GM19467 (cell line): ENCODE results near the gene LAMA1.
"Not testable (repeated sequence)": the region's sequence is repeated elsewhere in the genome, so short reads cannot be mapped to it uniquely, and the experiment has no call there.

Experiments used
- ATAC-seq: cut with Tn5 transposase; IDR thresholded peaks from one replicate; pipeline ENCODE4 v1.9.1; 2021; ENCODE audit warnings: mild to moderate bottlenecking, moderate library complexity; ENCODE audit not compliant: unreplicated experiment

Gene LAMA1

GRCh38 chr18:7117390-7118355 is at the start of gene LAMA1:
LAMA1 (minus strand) TSS chr18:7117797; CDS start chr18:7117720, 77 bp downstream.
- no peak for ATAC-seq

DNA sequence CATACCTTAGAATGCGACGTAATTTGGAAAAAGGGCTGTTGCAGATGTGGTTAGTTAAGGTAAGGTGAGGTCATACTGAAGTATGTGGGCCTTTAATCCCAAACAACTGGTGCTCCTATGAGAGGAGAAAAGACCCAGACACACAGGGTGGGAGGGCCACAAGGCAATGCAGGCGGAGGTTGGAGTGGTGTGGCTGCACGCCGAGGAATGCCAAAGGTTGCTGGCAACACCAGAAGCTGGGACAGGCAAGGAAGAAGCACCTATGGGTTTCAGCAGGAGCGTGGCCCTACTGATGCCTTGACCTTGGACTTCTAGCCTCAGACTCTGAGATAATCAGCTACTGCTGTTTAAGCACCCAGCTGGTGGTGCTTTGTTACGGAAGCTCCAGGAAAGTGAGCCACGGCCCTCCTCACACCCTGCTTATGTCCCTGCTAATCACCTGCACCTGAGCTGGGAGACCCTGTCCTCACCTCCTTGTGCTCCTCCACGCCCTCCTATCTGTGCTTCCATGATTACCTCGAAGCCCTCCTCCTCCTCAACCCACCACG is 48.3 kb upstream of the LAMA1 start:
- no peak for ATAC-seq

- ATAC-seq = no peak
Measured at GRCh38 chr18:7164323-7165004, 46.9 kb upstream of the LAMA1 start.

DNA sequence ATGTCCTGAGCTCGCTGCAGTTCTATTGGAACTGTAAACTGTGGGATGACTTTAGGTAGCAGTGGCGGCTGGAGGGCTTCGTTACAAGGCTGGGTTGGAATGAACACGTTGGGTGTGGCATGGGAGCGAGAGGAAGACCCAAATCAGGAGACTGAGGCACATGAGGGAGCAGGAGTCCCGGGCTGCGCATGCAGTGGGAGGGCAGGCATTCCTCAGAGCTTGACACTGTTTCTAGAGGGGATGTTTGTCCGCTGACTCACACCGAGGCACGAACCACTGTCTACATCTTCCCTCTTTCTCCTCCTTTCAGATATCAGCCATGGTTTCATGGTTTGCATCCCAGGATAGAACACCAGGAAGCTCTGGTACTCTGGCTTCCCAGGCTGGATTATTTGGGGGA is 40.6 kb upstream of the LAMA1 start:
- ATAC-seq = no peak

DNA sequence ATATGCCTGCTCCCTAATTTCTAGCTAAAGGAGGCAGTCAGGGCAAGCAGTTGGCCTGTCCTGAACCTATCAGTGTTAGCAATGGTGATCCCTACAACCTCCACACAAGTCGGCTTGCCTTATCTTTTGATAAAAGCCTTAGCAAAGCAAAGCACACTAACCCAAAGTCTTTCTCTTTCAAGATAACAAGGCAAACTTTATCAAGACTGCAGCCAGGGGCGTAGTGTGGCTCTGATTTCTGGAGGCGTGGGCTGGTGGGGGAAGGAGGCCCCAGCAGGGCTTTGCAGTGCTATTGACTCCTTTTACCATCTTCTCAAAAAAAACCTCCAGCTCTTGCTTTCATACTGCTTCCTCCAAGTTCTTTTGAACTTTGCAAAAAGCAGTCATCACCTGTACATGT is 40.2 kb upstream of the LAMA1 start:
- ATAC-seq = no peak

DNA sequence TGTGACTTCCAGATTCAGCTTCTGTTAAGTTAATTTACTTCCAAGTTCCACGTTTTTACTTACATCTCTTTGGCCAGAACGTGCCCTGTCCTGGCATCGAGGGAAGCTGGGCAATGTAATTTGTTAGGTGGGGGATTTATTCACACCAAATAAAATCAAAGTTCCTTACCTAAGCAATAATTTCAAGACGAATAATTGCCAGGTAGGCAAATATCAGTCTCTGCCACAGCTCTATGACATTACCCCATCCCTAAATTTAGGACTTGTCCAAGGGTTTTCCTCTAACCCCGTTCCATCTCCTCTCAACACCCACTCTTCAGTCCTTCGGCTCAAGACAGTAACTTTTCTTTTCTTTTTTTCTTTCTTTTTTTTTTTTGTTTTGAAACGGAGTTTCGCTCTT is 38.3 kb upstream of the LAMA1 start:
- ATAC-seq = no peak

GRCh38 chr18:7155092-7155491 is 37.5 kb upstream of the LAMA1 start:
- no peak for ATAC-seq

DNA sequence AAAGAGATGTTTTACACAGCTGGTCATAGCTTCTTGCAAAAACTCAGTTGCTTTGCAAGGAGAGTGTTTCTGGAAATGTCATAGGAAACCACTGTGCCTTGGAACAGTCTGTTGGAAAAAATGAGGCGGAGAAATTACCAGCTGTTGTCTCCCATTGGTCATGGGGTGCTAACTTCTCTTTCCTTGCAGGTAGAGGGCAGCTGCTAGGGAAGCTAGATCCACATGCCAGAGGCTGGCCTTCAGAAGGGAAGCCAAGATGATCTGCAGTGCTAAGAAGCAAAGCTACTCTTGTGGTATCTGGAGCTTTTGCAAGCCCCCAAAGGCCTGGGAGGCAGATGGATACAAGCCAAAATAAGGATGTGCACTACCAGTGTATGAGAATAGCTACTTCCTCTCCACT is 34.8 kb upstream of the LAMA1 start:
- no peak for ATAC-seq

GRCh38 chr18:7147399-7147798 is 29.8 kb upstream of the LAMA1 start:
- no peak for ATAC-seq

- no peak for ATAC-seq
Measured at GRCh38 chr18:7146067-7146466, 28.5 kb upstream of the LAMA1 start.

DNA sequence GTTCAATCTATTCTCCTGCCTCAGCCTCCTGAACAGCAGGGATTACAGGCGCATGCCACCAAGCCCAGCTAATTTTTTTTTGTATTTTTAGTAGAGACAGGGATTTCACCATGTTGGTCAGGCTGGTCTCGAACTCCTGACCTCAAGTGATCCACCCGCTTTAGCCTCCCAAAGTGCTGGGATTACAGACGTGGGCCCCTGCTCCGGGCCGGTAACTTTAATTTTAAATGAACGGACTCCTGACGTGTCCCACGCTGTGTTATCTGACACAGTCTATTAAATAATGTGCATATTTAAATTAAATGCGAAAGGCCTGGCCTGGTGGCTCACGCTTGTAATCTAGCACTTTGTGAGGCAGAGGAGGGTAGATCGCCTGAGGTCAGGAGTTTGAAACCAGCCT is 27.3 kb upstream of the LAMA1 start:
- not testable (repeated sequence) for ATAC-seq

DNA sequence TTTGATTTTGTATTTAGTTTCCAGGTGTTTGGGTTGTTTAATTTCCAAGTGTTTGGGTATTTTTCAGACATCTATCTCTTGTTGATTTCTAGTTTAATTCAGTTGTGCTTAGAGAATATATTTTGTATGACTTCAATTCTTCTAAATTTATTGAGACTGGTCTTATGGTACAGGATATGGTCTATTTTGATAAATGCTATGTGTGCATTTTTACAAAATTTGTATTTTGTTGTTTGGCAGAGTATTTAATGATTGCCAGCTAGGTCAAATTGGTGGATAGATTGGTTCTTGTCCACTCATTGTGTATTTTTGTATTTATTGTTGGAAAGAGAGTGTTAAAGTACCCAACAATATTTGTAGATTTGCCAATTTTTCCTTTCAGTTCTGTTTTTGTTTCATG is 23.7 kb upstream of the LAMA1 start:
- ATAC-seq = no peak

DNA sequence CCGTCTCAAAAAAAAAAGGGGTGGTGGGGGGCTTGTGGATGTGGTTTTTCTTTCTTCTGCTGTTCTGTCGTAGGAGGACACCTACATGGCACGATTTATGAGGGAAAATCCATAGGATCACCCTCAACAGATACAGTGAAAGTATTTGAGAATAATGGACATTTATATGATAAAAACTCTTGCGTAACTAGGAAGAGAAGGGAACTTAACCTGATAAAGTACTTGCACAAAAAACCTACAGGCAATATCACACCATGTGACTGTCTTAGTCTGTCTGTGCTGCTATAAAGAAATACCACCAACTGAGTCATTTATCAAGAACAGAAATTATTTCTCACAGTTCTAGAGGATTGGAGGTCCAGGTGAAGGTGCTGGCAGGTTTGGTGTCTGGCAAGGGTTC is 21.8 kb upstream of the LAMA1 start:
- ATAC-seq = no peak

DNA sequence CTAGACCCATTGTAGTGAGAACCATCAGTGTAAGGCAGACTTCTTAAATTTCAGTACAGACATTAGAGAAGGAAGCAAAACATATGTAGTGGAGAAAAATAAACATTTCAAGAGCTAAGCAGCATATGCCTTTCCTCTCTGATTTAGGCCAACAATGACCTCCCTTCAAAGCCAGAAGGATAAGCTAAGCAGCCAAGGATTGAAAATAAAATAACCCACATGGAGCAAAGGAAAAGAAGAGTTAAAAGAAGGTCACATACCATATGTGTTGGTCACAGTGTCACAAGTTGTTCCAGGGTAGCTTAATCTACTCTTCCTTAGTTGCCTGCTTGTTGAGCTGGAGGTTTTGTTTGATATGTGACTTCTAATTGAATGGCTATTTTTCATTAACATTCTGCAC is 15.6 kb upstream of the LAMA1 start:
- no peak for ATAC-seq

DNA sequence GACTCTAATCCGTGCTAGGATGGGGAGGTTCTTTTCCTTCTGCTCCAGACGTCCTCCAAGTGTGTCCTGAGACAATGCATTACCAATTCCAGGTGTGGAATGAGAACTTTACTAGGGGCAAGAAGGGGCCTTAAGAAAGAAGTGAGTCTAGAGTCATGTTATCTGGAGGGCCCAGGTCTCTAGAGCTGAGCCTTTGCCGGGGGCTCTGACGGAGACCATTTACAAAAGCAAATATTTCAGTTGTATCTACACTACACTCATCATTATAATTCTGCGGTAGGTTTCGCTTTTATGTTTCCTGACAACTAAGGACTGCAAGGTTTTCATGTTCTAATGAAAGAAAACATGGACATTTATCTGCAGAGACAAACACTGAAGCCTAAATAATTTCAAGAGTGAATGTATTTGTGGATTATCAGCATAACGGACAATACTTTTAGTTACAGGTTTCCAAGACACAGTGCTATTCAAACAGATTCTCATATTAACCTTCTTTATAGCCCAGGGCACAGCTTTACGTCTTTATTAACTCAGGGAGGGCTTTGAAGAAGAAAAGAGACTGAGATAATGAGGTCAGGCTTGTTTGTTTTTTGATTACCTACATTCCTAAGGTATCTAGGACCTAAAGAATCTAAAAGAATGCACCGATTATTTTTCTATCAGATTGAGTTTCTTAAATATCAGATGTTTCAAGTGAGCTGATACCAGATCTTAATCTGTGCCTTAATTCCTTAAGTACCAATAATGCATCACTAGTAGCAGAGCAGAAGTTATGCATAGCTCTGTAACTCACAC is 15.0 kb upstream of the LAMA1 start:
- no peak for ATAC-seq

DNA sequence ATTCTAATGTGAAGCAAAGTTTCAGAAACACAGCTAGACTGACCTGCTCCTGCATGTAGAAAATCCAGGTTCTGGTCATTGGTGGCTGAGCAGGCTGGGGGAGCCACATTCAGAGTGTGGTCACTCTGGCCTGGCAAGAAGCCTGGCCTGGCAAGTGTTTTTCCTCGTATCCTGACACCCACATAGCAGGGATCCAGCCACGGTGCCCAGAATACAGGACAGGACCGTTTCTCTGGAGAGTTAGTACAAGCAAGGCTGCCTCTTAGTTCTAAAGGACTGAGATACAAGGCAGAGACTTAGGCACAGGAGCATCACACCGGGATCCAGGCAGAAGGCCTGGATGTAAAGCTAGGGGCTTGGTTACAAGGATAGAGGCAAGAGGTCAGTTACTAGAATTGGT is 4.8 kb upstream of the LAMA1 start:
- no peak for ATAC-seq

DNA sequence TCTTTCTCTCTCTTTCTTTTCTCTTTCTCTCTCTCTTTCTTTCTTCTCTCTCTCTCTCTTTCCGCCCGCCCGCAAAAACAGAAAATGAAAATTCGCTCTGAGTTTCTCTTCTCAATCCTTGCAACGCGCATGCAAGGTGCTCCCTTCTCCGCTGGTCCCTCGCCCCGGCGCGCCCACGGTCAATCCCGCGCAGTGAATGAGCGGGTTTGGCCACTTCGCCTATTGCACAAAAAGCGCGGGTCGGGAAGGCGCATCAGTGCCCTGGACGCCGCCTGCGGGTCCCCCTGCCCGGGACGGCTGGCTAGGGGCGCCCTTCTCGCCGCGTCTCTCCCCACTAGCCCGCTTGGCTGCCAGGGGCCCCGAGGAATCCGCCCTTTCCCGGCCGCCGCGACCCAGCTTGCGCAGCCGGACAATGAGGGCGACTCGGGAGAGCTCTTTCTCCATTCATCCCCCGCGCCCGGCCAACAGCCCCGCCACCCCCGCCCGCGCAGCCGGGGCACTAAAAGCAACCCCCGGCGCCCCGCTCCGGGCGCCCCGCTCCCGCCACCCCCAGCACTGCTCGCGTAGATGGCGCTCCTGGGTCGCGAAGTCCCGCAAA is 706 bp downstream of the LAMA1 start:
- ATAC-seq = no peak

DNA sequence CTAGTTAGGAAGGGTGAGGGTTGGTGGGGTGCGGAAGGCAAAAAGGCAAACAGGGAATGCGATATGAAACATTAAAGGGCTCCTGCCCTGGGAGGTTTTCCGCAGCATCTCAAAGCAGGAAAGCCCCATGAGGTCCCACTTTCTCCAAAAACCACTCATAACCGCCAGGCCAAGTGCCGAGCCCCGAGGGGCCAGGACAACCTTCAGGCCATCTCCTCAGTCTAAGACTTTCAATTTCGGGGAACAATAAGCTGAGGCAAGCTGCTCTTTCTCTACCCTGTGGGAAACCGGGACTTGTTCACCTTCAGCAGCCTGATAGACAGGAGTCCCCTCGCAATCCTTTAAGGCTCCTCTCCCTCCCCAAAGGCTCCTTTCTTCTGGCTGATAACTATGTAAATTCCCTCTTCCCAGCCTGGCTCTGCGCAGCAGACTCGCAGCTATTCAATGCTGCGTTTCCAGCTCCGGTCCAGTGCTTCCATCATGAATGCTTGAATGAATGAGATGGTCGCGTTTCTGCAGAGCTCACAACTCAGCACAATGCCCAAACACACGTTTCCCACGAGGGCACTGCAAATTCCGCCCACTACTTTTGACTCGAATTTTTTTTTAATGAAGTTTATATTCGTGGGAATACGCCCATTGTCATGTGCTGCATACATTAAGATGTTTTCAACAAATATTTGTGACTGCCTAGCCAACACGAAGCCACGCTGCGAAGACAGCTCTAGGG is 1.4 kb downstream of the LAMA1 start:
- no peak for ATAC-seq

GRCh38 chr18:7112936-7113335 is 4.7 kb downstream of the LAMA1 start:
- ATAC-seq = no peak

DNA sequence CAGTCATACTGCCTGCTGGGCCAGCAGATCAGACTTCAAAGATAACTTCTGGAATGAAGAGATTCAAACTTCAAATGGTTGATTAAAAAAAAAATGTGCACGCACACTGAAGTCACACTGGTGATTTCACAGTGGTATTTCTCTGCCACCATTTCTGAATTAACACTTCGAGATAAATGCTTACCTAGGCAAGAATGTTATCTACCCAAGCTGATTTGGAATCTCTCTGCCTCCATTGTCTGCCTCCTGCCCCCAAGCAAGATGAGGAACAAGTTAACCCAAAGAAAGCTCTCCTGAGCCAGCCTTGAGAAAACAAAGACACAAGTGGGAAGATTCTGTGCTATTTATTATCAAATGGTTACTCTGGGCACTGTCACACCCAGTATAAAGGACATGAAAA is 6.5 kb downstream of the LAMA1 start:
- ATAC-seq = no peak
